Measurements from ENCODE around the gene BMP8A.
A peak's percentile ranks its signal among the peaks of the same experiment; 100 is the strongest.
"Not testable (repeated sequence)": the region's sequence is repeated elsewhere in the genome, so short reads cannot be mapped to it uniquely, and the experiment has no call there.

The BMP8A gene

GRCh38 chr1:39491146-39491921, at the start of gene BMP8A:
BMP8A (plus strand) TSS chr1:39491636; CDS start chr1:39491992, 356 bp downstream.
- DNase-seq = peak; percentile 75 to 77

DNA sequence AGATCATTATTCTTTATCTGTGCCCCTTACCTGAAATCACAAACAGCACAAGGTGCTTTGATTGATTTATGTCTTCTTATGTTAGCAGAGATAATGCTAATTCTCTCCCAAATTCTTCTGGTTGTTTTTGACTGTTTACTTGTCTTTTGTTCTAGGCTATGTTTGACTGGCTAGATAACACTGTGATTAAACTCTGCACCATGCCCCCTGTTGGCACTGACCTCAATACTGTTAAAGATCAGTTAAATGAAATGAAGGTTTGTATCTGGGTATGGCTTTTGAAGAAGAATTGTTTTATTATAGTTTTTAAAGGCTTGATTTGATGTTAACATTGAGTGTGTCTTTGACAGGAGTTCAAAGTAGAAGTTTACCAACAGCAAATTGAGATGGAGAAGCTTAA, 49.6 kb upstream of the BMP8A start:
- no peak for DNase-seq

DNA sequence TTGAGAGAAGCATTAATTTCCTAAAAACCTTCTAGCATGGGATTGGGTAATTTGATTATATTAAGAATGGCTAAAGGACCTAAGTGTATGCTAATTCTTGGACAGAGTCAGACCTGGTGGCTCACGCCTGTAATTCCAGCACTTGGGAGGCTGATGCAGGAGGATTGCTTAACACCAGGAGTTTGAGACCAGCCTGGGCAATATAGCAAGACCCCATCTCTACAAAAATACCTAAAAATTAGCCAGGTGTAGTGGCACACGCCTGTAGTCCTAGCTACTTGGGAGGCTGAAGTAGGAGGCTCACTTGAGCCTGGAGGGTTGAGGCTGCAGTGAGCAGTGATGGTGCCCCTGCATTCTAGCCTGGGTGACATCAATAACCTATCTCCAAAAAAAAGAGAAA, 45.9 kb upstream of the BMP8A start:
- no peak for DNase-seq

DNA sequence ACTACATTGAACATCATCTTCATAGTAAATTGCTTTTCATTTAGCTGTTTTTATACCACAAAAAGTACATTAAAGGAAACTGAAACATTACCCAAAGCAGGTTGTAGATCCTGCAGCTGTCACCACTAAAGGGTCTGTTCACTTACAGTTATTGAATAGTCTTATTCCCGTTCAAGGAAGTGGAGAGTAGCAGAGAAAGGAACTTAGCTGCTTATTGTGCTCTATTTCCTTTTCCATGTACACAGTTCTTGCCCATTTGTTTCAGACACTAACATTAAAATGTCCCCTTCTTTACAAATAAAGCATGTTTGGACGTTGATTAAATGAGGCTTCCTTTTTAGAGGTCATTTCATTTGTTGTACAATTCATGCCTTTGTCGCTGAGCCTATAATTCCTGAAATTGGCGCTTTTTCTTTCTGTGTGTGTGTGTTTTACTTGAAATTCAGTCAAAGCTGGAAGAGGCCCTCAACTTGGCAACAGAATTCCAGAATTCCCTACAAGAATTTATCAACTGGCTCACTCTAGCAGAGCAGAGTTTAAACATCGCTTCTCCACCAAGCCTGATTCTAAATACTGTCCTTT, 44.4 kb upstream of the BMP8A start:
- DNase-seq = no peak

DNA sequence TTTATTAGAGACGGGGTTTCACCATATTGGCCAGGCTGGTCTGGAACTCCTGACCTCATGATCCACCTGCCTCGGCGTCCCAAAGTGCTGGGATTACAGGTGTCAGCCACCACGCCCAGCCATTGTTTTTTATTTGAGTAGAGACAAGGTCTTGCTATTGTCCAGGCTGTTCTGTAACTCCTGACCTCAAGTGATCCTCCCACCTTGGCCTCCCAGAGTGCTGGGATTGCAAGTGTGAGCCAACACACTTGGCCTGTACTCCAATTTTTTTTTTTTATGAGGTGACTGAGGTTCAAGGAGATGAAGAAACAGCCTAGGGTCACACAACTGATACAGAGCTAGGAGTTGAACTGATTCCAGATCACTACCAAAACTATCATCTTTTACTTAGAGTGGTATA, 41.4 kb upstream of the BMP8A start:
- not testable (repeated sequence) for DNase-seq

DNA sequence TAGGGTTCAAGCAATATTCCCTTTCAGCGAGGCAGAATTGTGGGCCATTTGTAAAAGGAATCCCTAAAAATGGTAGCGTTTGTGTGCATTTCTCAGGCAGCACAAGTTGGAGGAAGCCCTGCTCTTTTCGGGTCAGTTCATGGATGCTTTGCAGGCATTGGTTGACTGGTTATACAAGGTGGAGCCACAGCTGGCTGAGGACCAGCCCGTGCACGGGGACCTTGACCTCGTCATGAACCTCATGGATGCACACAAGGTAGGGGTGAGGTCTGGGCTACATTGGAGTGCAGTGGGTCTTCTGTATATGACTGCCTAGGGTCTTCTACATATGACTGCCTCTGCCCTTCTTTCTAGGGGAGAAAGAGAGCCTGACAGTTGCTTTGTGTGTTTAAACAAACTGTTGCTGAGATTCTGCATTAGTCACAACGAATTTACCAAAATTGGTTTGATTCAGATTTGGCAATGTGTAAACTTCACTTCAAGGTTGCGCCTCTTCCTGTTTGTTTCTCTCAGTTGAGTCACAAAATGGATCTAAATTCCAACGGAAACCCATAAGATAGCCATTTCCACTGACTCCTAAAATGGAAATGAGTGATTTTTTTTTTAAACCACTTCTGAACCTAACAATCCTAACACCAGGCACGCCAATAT, 40.4 kb upstream of the BMP8A start:
- DNase-seq = no peak

DNA sequence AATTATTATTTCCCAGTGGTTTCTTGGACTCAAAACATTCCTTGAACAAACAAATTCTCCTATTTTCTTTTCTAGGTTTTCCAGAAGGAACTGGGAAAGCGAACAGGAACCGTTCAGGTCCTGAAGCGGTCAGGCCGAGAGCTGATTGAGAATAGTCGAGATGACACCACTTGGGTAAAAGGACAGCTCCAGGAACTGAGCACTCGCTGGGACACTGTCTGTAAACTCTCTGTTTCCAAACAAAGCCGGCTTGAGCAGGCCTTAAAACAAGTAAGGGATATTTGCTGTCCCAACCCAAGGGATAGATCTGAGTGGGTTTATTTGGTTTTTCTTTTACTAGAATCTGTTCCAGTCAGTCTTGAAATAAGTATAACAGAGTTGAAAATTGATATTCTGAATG, 39.4 kb upstream of the BMP8A start:
- DNase-seq = no peak

DNA sequence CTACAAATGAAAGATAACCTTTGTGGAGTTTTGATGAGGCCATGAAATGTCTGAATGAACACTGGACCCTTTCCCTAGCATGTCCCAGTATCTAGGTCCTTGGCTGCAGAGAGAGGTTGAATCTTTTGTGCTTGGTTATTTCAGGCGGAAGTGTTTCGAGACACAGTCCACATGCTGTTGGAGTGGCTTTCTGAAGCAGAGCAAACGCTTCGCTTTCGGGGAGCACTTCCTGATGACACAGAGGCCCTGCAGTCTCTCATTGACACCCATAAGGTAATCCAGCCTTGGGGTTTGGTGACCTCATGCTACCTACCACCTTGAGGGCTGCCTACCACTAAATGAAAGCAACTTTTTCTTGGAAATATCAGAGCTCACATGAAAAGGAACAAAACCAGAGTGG, 38.9 kb upstream of the BMP8A start:
- DNase-seq = no peak

DNA sequence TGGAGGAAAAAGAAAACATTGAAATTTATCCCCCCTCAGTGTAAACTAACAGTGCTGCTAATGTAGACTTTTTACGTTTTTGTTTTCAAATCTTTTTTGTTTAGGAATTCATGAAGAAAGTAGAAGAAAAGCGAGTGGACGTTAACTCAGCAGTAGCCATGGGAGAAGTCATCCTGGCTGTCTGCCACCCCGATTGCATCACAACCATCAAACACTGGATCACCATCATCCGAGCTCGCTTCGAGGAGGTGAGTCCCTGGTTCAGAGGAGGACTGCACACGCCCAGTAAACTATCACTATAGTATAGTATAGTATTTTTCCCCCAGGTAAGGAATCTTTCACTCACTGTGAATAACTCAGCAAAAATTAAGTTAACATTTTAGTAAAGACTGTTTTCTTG, 37.8 kb upstream of the BMP8A start:
- no peak for DNase-seq

DNA sequence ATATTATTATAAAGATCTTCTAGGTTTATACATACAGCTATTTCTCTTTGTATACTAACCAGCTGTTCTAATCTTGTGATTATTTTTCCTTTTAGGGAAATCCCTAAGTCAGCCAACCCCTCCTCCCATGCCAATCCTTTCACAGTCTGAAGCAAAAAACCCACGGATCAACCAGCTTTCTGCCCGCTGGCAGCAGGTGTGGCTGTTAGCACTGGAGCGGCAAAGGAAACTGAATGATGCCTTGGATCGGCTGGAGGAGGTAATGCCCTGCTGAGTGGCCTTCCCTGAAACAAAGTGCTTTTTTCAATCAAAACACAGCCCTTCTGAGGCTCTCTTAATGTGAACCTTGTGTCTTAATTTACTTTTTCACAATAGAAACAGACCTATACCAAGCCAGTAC, 32.4 kb upstream of the BMP8A start:
- DNase-seq = no peak

DNA sequence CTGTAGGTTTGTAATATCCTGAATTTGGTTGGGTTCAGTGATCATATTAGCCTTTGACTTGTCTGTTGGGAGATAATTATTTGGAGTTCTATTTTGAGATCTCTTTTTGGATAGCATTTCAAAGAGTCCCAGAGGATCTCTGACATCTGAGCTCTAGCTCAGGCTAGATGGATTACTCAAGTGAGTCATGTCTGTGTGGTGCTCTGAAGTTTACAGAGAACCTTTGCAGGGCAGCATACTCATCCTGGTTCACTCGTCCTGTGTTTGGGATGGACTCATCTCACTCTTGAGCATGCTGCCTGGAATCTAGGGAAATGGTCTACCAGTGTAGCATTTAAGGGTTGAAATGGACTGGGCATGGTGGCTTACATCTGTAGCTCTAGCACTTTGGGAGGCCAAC, 29.4 kb upstream of the BMP8A start:
- DNase-seq = no peak

- DNase-seq = no peak
These were observed 24.9 kb upstream of the BMP8A start for GRCh38 chr1:39466413-39467107.

DNA sequence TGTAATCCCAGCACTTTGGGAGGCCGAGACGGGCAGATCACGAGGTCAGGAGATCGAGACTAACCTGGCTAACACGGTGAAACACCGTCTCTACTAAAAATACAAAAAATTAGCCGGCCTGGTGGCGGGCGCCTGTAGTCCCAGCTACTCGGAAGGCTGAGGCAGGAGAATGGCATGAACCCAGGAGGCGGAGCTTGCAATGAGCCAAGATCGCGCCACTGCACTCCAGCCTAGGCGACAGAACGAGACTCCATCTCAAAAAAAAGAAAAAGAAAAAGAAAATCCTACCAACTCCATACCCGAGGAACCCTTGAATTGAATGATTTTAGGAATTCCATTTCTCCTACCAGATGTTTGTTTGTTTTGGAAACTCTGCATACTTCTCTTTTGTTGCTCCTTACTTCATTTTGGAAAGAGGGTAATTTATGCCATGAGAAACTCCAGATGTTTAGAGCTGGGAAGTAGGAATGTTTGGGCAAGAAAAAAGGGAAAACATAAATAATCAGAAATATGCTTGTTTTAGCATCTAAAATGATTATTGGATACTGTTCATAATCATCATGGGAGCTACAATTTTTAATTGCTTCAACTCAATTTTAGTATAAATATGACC, 24.2 kb upstream of the BMP8A start:
- not testable (repeated sequence) for DNase-seq

DNA sequence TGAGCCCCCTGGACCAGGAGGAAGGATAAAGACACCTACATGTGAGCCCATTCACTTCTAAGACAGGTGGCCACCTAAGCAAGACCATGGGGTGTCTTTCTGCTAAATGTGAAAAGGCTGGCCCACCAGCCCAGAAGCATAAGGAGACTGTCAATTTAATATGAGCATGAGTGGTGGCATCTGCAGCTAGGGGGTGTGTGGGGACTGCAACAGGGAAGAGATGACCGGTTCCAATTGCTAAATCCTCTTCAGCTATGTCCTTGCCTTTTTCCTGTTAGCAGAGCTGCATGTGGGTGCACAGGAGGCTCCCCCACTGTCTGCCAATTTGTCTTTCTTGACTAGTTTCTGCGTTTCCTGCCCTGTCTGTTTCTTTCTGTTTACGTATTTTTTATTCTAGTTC, 22.3 kb upstream of the BMP8A start:
- DNase-seq = no peak

GRCh38 chr1:39470040-39470439, 21.4 kb upstream of the BMP8A start:
- no peak for DNase-seq

DNA sequence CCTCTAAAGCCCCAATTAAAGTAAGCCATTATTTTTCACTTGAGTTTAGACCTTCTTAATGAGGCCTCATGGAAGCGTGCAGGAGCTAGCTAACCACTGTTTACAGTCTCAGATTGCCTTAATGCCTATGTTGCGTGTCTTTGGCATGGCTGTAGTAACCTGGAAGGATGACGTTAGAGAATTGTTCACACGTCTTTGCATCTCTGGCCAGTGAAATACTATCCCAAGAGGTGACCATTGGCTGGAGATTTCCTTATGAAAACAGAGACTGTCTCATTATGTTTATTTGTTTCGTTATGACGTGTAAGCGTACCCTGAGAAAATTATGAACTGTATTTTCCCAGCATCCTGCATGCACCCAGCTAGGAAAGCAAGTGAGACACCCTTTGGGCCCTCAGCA, 18.6 kb upstream of the BMP8A start:
- no peak for DNase-seq

DNA sequence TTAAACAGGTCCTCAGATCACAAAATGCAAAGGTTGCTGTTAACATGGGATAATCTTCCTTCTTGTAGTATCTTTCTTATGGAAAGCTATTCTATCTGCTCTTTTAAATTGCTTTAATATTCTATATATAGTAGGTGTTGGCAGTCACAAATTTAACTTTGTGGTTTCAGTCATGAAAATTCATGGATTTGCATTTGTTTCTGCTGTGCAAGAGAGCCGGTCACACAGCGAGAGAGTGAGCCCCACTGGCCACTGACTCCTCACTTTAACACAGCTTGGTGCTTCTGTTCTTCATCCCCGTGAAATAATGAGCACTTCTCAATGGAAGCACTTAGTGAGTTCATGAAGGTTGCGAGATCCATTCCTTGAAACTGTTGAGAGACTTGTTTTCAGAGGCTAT, 18.1 kb upstream of the BMP8A start:
- DNase-seq = no peak

GRCh38 chr1:39474810-39475209, 16.6 kb upstream of the BMP8A start:
- no peak for DNase-seq

DNA sequence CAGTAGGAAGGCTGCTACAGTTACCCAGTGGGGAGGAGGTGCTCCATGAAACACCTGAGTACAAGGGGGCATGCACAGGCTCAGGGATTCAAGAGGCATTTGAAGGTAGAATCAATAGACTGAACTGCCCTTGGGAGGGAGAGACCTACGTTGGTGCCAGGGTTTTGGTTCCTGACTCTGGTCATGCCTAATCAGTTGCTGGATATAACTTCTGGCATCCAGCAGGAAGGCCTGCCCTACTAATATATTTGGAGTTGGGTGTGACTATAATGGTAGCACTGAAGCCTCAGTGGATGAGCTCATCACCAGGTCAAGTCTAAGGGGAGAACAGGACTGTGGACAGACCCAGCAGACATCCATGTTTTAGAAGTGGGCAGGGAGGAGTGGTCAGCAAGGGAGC, 15.9 kb upstream of the BMP8A start:
- not testable (repeated sequence) for DNase-seq

GRCh38 chr1:39478126-39478915, 13.1 kb upstream of the BMP8A start:
- DNase-seq = no peak

DNA sequence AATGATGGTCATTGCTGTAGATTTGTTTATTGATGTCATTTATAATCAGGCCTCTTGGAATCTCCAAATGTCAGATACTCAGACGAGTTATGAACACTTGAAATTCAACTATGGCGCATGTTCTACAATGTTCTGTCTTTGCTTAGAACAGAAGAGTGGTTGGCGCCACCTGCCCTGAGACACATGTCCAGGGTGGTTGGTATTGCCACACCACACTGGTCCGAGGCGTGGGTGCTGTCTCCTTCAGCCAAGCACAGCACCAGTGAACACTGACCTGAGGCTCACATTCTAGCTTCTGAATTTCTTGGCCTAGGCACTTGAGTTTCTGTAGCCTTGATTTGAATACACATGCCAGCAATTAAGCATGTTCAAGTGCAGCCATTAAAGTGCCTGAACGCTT, 10.1 kb upstream of the BMP8A start:
- DNase-seq = no peak

- no peak for DNase-seq
These were observed 8.2 kb upstream of the BMP8A start for GRCh38 chr1:39483276-39483675.

Data from stimulated activated CD4-positive, alpha-beta T cell treated with anti-CD3 and anti-CD28 coated beads, Interleukin-2, amount 100 ng/mL, for 24 hours (primary cell).